ENCODE results near the gene IDUA.

DNA sequence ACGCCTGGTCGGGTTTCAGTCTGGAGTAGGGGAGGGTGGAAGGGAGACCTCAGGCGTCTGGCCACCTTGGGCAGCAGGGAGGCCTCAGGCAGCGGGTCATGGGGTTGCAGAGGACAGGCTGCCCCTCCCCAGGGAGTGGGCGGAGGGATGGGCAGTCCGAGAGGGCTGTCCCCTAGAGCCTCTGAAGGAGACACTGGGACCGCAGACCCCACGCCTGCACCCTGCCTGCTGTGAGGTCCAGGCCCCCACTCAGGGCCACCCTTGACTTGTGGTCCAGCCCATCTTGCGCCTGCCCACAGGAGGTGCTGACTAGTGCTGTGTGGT is 41.0 kb downstream of the IDUA start:
- TF ChIP-seq CTCF (IDR thresholded peaks at IDR 0.05; ENCODE audit: low read depth, low read length): no peak
- no peak for TF ChIP-seq EZH2phosphoT487 (IDR thresholded peaks at IDR 0.05; ENCODE audit: low read depth)

Measured in OCI-LY3 (cell line).